ENCODE measurements around the gene NOP10. TPM values are rescaled to one million over a fixed set of nuclear protein-coding genes. Genes with fewer than 3 reads are reported as not detected.

Gene NOP10
- total and polyA plus RNA-seq, 2 experiments from 2014 or later, result 110 to 307 TPM

- Histone ChIP-seq H3K9me3 (ENCODE audit: low read depth) (no peaks in the 10 kb centered on the region), H3K4me1 (ENCODE audit: low read depth) (peaks cover 6% of the 10 kb centered on the region), H3K27me3 (no peaks in the 10 kb centered on the region), H3K4me3 (no peak overlapping the region), H3K36me3 (peaks cover 29% of the 10 kb centered on the region), H3K27ac (no peak overlapping the region)
- DNase-seq (ENCODE audit: low read depth in 1 of 2, low spot score in 1 of 2), result no peak
- TF ChIP-seq CTCF (IDR thresholded peaks at IDR 0.05; ENCODE audit: low read depth, low read length), result no peak
Measured at GRCh38 chr15:34360298-34360697, 17.4 kb upstream of the NOP10 start.

- Histone ChIP-seq H3K4me1 (ENCODE audit: low read depth) (no peaks in the 10 kb centered on the region), H3K9me3 (ENCODE audit: low read depth) (no peaks in the 10 kb centered on the region), H3K27me3 (no peaks in the 10 kb centered on the region), H3K4me3 (no peak overlapping the region), H3K36me3 (peaks cover 29% of the 10 kb centered on the region), H3K27ac (no peak overlapping the region)
- no peak for TF ChIP-seq CTCF (IDR thresholded peaks at IDR 0.05; ENCODE audit: low read depth, low read length)
- no peak for DNase-seq (ENCODE audit: low read depth in 1 of 2, low spot score in 1 of 2)
Measured at GRCh38 chr15:34359416-34359815, 16.5 kb upstream of the NOP10 start.

GRCh38 chr15:34358948-34359347, 16.0 kb upstream of the NOP10 start:
- Histone ChIP-seq H3K4me3 (no peak overlapping the region), H3K36me3 (peaks cover 29% of the 10 kb centered on the region), H3K9me3 (ENCODE audit: low read depth) (no peaks in the 10 kb centered on the region), H3K4me1 (ENCODE audit: low read depth) (no peaks in the 10 kb centered on the region), H3K27ac (no peak overlapping the region), H3K27me3 (no peaks in the 10 kb centered on the region)
- no peak for TF ChIP-seq CTCF (IDR thresholded peaks at IDR 0.05; ENCODE audit: low read depth, low read length)
- no peak for DNase-seq (ENCODE audit: low read depth in 1 of 2, low spot score in 1 of 2)

GRCh38 chr15:34358367-34358766, 15.4 kb upstream of the NOP10 start:
- no peaks in the 10 kb centered on the region for H3K9me3 ChIP-seq (ENCODE audit: low read depth)
- TF ChIP-seq CTCF (IDR thresholded peaks at IDR 0.05; ENCODE audit: low read depth, low read length), result peak; percentile 15
- no peaks in the 10 kb centered on the region for H3K27me3 ChIP-seq
- no peak overlapping the region for H3K4me3 ChIP-seq
- peaks cover 26% of the 10 kb centered on the region for H3K36me3 ChIP-seq
- peaks cover 6% of the 10 kb centered on the region for H3K4me1 ChIP-seq (ENCODE audit: low read depth)
- no peak overlapping the region for H3K27ac ChIP-seq
- DNase-seq (ENCODE audit: low read depth in 1 of 2, low spot score in 1 of 2), result no peak

GRCh38 chr15:34357653-34358052, 14.7 kb upstream of the NOP10 start:
- H3K4me1 ChIP-seq (ENCODE audit: low read depth), result peaks cover 6% of the 10 kb centered on the region
- no peak for DNase-seq (ENCODE audit: low read depth in 1 of 2, low spot score in 1 of 2)
- no peak overlapping the region for H3K4me3 ChIP-seq
- peaks cover 26% of the 10 kb centered on the region for H3K36me3 ChIP-seq
- TF ChIP-seq CTCF (IDR thresholded peaks at IDR 0.05; ENCODE audit: low read depth, low read length), result no peak
- H3K27ac ChIP-seq, result no peak overlapping the region
- H3K9me3 ChIP-seq (ENCODE audit: low read depth), result no peaks in the 10 kb centered on the region
- no peaks in the 10 kb centered on the region for H3K27me3 ChIP-seq

GRCh38 chr15:34355241-34355640, 12.3 kb upstream of the NOP10 start:
- TF ChIP-seq CTCF (IDR thresholded peaks at IDR 0.05; ENCODE audit: low read depth, low read length), result no peak
- no peak for DNase-seq (ENCODE audit: low read depth in 1 of 2, low spot score in 1 of 2)
- Histone ChIP-seq H3K4me1 (ENCODE audit: low read depth) (peaks cover 6% of the 10 kb centered on the region), H3K9me3 (ENCODE audit: low read depth) (no peaks in the 10 kb centered on the region), H3K4me3 (no peak overlapping the region), H3K27me3 (no peaks in the 10 kb centered on the region), H3K27ac (no peak overlapping the region), H3K36me3 (peaks cover 15% of the 10 kb centered on the region)
